VCaP (cell line): Measurements from ENCODE around the gene COMMD7.
"Not testable (repeated sequence)": the region's sequence is repeated elsewhere in the genome, so short reads cannot be mapped to it uniquely, and the experiment has no call there.

Source experiments
- H3K27ac ChIP-seq: fragments of 450-650 bp; 2 replicates; pipeline ENCODE4 v1.5.1; 2017
- TF ChIP-seq, protein P1 (sequence below): fragments of 450-650 bp; conservative IDR thresholded peaks from 2 replicates; pipeline ENCODE4 v1.5.1; 2017; ENCODE audit warnings: mild to moderate bottlenecking, moderate library complexity

Gene COMMD7

GRCh38 chr20:32737371-32738223 is 5.7 kb downstream of the COMMD7 start:
- no peak overlapping the region for H3K27ac ChIP-seq
- TF ChIP-seq, protein P1, sequence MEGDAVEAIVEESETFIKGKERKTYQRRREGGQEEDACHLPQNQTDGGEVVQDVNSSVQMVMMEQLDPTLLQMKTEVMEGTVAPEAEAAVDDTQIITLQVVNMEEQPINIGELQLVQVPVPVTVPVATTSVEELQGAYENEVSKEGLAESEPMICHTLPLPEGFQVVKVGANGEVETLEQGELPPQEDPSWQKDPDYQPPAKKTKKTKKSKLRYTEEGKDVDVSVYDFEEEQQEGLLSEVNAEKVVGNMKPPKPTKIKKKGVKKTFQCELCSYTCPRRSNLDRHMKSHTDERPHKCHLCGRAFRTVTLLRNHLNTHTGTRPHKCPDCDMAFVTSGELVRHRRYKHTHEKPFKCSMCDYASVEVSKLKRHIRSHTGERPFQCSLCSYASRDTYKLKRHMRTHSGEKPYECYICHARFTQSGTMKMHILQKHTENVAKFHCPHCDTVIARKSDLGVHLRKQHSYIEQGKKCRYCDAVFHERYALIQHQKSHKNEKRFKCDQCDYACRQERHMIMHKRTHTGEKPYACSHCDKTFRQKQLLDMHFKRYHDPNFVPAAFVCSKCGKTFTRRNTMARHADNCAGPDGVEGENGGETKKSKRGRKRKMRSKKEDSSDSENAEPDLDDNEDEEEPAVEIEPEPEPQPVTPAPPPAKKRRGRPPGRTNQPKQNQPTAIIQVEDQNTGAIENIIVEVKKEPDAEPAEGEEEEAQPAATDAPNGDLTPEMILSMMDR, result no peak

DNA sequence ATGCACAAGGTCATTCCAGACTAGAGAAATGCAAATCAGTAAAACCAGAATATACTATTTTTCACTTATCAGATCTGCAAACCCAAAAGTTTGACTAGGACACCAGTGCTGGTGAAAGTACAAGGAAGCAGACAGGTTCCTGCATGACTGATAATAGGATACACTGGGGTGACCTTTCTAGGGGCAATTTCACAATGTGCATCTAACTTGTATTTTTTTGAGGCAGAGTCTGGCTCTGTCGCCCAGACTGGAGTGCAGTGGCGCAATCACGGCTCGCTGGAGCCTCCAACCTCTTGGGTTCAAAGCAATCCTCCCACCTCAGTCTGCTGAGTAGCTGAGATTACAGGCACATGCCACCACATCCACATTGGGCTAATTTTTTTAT is 11.4 kb downstream of the COMMD7 start:
- TF ChIP-seq, protein P1, result no peak
- H3K27ac ChIP-seq, result no peak overlapping the region

GRCh38 chr20:32729334-32729733 is 13.9 kb downstream of the COMMD7 start:
- not testable (repeated sequence) for H3K27ac ChIP-seq

- not testable (repeated sequence) for H3K27ac ChIP-seq
Measured at GRCh38 chr20:32728435-32728834, 14.8 kb downstream of the COMMD7 start.

DNA sequence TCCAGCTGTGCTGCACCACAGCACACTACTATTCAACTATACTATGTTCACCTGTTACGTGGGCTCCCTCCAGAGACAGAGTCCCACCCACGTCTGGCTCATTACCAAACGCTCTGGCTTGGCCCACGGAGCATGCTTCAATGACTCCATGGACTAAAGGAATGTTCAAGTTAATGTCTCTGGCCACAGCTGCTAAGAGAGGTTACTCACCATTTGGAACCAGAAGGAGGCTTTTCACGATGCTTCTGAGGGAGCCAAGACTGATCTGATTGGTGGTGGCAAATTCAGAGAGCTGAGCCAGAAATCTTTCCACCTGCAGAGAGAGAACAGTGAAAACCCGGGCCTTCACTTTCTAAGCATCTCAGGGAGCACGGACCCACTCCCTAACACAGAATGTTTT is 15.6 kb downstream of the COMMD7 start:
- no peak overlapping the region for H3K27ac ChIP-seq
- TF ChIP-seq, protein P1, result no peak

DNA sequence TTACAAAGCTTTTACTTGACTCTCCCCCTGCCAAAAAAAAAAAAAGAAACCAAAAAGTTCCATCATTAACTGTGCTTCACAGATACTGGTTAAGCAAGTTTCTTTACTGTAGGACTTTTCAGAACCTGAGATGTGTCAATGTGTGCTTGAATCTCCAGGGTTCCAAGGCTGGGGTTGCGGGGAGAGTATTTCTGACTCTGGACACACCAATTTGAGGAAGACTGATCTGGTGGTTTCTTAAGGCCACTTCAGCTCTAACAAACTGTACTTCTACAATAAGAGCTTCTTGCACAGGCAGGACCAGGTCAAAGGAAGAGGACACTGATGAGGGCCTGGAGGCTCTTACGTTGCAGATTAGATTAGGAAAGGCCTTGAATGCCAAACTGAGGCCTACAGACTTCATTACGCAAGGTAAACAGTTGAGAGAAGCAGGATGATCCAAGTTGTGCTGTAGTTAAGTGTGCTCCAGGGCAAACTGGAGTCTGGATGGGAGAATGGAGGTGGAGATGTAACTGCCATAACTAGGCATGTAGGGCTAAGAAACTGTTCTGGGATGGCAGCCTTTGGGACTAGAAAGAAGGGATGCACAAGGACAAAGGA is 24.4 kb downstream of the COMMD7 start:
- peak overlapping the region; percentile 14; the same call in 1 of the 2 replicates for H3K27ac ChIP-seq
- TF ChIP-seq, protein P1, result no peak

DNA sequence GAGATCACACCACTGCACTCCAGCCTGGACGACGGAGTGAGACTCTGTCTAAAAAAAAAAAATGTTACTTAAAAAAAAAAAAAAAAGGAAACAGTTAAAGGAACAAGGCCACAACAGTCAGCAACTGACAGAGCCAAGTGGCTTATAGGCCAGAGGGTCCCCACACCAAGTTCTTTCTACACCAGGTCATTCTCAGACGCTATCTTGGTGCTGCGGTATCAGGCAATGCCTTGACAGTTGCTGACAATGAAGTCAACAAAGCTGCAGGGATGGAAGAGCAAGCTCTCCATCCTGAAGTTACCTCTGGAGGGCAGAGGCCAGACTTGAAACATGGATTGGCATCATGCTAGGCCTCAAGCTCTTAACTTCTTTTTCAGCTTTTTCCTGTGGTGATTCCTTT is 31.9 kb downstream of the COMMD7 start:
- no peak overlapping the region for H3K27ac ChIP-seq
- TF ChIP-seq, protein P1, result no peak

GRCh38 chr20:32709632-32710121 is 33.6 kb downstream of the COMMD7 start:
- no peak overlapping the region for H3K27ac ChIP-seq
- TF ChIP-seq, protein P1, result no peak

DNA sequence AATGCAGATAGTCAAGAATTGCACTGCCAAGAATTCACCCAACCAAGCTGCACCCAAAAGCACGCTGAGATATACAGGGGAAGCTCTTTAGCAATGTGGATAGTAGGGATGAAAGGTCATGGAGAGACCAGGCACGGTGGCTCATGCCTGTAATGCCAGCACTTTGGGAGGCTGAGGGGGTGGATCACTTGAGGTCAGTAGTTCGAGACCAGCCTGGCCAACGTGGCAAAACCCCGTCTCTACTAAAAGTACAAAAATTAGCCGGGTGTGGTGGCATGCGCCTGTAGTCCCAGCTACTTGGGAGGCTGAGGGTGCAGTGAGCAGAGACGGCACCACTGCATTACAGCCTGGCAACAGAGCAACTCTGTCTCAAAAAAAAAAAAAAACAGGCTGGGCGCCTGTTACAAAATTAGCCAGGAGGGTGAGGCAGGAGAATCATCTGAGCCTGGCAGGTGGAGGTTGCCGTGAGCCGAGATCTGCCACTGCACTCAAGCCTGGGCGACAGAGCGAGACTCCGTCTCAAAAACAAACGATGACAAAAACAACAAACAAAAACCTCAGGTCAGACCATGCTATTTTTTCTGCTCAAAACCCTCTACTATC is 34.1 kb downstream of the COMMD7 start:
- H3K27ac ChIP-seq, result peak overlapping the region; percentile 47
